HG03045 (cell line): ENCODE measurements around the gene GOLM1.
A peak's percentile ranks its signal among the peaks of the same experiment; 100 is the strongest.
"Not testable (repeated sequence)": the region's sequence is repeated elsewhere in the genome, so short reads cannot be mapped to it uniquely, and the experiment has no call there.

Experiments used
- ATAC-seq: cut with Tn5 transposase; IDR thresholded peaks from one replicate; pipeline ENCODE4 v1.9.1; 2021; ENCODE audit warnings: mild to moderate bottlenecking, moderate library complexity; ENCODE audit not compliant: unreplicated experiment

GOLM1 gene

GRCh38 chr9:86098824-86099700 lies at the start of gene GOLM1:
TSS of gene GOLM1 (minus strand) at chr9:86099558. CDS start at chr9:86079320, 20,238 bp downstream.
- ATAC-seq, result peak; percentile 79

- not testable (repeated sequence) for ATAC-seq
These were observed 47.3 kb upstream of the GOLM1 start for GRCh38 chr9:86146671-86147070.

- ATAC-seq, result not testable (repeated sequence)
These were observed 46.6 kb upstream of the GOLM1 start for GRCh38 chr9:86145960-86146359.

- no peak for ATAC-seq
These were observed 43.6 kb upstream of the GOLM1 start for GRCh38 chr9:86142973-86143372.

- ATAC-seq, result no peak
These were observed 42.5 kb upstream of the GOLM1 start for GRCh38 chr9:86141843-86142242.

GRCh38 chr9:86135371-86135770 lies 36.0 kb upstream of the GOLM1 start:
- ATAC-seq, result no peak

GRCh38 chr9:86134361-86134760 lies 35.0 kb upstream of the GOLM1 start:
- ATAC-seq, result no peak

- ATAC-seq, result no peak
These were observed 29.0 kb upstream of the GOLM1 start for GRCh38 chr9:86128235-86128822.

GRCh38 chr9:86126998-86127972 lies 27.9 kb upstream of the GOLM1 start:
- ATAC-seq, result no peak

- no peak for ATAC-seq
These were observed 23.0 kb upstream of the GOLM1 start for GRCh38 chr9:86122311-86122710.

- no peak for ATAC-seq
These were observed 20.1 kb upstream of the GOLM1 start for GRCh38 chr9:86119457-86119856.

- ATAC-seq, result no peak
These were observed 17.1 kb upstream of the GOLM1 start for GRCh38 chr9:86116425-86116824.

- no peak for ATAC-seq
These were observed 16.5 kb upstream of the GOLM1 start for GRCh38 chr9:86115886-86116285.

GRCh38 chr9:86112057-86112456 lies 12.7 kb upstream of the GOLM1 start:
- no peak for ATAC-seq

- no peak for ATAC-seq
These were observed 3.3 kb upstream of the GOLM1 start for GRCh38 chr9:86102626-86103025.

GRCh38 chr9:86099701-86100364 lies 475 bp upstream of the GOLM1 start:
- ATAC-seq, result no peak

GRCh38 chr9:86097510-86098224 lies 1.7 kb downstream of the GOLM1 start:
- no peak for ATAC-seq

- ATAC-seq, result no peak
These were observed 3.0 kb downstream of the GOLM1 start for GRCh38 chr9:86096386-86096785.

- ATAC-seq, result no peak
These were observed 5.4 kb downstream of the GOLM1 start for GRCh38 chr9:86093788-86094555.
